ENCODE measurements around the gene SPRN.

DNA sequence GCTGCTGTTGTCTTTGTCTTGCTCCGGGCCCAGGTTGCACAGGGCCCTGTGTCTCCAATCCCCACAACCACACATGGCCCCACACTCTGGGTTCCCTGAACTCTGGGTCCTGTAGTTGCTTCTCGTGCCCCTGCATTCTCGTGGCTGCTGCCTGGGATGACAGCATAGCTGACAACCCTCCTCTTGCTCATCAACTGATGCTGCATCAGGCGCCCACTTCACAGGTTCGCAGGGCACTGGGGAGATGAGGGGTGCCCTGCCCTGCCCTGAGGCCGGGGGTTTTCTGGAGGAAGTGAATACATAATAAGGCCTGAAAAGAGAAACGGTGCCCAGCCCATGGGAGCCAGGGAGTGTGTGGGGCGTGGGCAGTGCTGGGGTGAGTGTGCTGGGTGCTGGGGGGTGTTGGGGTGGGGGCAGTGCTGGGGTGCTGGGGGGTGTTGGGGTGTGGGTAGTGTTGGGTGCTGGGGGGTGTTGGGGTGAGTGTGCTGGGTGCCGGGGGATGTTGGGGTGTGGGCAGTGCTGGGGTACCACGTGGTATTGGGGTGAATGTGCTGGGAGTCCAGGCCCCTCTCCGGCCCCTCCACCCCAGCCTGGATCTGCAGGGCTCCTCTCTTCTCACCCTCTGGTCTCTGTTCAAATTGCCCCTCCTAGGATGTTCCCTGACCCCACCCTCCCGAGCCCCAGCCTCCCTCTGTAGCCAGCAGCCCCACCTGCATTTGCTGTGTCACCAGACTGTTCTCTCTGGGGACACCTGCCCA is 32.5 kb downstream of the SPRN start:
- TF ChIP-seq CTCF (IDR thresholded peaks at IDR 0.05) (no peak), EP300 (IDR thresholded peaks at IDR 0.05) (no peak)
